GM18858 (cell line): Measurements from ENCODE around the gene KLHL40.

Experiments used
- ATAC-seq: cut with Tn5 transposase; IDR thresholded peaks from one replicate; pipeline ENCODE4 v1.9.1; 2021; ENCODE audit not compliant: unreplicated experiment

KLHL40 gene

GRCh38 chr3:42656680-42657610, 28.4 kb upstream of the KLHL40 start:
- ATAC-seq = no peak

- no peak for ATAC-seq
Observed at GRCh38 chr3:42657675-42658074, 27.7 kb upstream of the KLHL40 start.

DNA sequence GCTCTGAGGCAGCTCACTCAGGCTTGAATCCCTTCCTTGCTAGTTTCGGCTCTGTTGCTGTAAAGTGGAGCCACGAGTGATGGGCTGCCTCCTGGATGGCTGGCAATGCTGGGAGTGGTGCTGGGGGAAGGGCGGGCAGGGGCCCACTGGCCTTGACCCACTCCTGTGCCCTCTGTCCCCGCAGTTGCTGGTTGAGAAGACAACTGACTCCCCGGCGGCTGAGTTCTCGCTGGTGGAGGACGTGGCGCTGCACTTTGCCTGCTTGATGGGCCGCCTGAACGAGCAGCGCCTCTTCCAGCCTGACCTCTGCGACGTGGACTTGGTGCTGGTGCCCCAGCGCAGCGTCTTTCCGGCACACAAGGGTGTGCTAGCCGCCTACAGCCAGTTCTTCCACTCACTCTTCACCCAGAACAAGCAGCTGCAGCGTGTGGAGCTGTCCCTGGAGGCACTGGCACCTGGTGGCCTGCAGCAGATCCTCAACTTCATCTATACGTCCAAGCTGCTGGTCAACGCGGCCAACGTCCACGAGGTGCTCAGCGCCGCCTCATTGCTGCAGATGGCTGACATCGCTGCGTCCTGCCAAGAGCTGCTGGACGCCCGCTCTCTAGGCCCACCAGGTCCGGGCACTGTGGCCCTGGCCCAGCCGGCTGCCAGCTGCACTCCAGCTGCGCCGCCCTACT, 27.1 kb upstream of the KLHL40 start:
- ATAC-seq = no peak

- no peak for ATAC-seq
Observed at GRCh38 chr3:42658771-42659390, 26.5 kb upstream of the KLHL40 start.

DNA sequence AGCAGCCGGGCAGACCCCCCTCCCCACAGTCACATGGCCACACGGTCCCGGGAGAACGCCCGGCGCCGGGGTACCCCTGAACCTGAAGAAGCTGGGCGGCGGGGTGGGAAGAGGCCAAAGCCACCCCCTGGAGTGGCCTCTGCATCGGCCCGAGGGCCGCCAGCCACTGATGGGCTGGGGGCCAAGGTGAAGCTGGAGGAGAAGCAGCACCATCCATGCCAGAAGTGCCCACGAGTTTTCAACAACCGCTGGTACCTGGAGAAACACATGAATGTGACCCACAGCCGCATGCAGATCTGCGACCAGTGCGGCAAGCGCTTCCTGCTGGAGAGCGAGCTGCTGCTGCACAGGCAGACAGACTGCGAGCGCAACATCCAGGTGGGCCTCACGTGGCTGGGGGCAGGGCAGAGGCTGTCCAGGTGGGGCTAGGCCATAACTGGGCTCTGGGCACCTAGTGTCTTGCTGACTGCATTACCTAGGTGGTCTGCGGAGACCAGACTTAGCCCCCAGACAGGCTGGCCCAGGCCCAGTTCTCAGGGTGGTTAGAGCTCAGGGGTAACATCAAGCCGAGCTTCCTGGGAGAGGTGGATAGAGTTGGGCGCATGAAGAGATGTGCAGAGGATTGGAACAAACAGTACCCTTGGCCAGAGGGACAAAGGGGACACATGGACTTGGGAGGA, 25.7 kb upstream of the KLHL40 start:
- ATAC-seq = no peak

GRCh38 chr3:42660131-42660715, 25.1 kb upstream of the KLHL40 start:
- ATAC-seq = no peak

- ATAC-seq = no peak
Observed at GRCh38 chr3:42660898-42661297, 24.4 kb upstream of the KLHL40 start.

DNA sequence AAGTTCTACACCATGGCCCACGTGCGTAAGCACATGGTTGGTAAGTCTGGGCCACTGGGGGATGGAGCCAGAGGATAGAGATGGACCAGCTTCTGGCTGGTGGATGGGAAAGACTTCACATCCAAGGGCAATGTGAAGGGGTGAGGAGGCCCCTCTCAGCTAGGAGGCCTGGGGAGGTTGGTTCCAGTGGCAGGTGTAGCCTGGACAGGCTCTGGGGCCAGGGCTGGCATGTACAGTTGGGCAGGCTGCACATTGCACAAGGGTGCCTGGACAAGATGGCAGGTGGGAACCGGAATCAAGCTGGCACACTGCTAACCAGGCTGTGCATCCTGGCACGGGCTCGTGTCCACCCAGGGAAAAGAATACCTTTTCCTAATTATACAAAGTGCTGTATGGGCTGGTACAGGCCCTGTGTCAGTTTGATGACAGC, 23.7 kb upstream of the KLHL40 start:
- ATAC-seq = no peak

DNA sequence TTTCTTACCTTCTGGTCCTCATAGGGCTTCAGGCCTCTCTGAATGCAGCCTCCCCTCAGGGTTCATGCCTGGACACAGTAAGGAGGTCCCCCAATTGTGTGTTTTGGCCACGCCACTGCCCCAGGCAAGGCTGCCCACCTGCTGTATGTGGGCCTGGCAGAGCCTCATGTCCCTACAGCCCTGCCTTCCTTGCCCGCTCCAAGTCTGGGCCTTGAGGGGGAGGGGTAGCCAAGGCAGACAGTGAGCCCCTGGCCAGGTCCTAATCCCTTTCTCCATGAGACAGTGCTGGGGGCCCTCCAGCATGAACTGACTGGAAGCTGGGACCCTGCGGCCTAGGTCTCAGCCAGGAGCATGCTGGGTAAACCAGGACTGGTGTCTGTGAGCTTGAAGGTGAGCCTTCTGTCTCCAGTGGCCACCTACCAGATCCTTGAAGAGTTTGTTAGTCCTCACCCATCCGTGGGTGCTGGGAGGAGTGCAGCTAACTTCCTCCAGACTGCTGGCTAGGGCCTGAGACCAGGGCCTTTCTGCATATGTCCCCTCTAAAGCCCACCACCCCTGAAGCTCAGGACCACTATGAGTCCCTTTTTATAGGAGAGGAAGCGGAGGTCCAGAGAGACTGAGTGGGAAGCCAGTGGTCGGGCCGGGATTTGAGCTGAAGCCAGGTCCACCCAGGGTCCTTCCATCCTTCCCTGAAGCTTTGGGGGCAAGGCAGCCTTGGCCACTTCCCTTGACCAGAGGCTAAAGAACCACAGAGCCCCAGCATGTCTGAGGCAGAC, 23.1 kb upstream of the KLHL40 start:
- ATAC-seq = no peak

DNA sequence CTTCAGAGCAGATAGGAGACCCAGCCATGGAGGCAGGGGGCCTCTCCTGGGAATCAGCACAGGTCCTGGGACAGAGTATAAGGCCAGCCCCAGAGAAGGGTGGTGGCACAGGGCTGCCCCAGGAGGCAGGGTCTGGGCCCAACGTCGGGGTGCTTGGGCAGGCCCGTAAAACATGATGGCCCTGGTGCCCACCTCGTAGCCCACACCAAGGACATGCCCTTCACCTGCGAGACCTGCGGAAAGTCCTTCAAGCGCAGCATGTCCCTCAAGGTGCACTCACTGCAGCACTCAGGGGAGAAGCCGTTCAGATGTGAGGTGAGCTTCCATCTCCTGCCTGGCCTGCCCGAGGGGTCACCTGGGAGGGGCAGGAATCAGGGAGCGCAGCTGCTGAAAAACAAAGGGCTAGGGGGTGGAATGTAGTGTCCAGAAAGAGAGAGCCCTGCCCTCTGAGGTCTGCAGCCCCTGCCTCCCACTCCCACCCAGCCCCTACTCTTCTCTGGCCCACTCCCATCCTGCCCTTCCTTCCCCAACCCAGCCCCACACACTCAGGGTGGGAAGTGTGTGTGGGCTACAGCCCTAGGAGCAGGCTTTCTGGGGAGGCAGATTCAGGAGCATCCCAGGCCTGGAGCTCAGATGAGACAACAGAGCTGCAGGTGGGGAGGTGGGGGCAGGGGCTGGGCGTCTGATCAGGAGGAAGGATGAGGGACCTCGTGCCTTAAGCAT, 22.4 kb upstream of the KLHL40 start:
- ATAC-seq = no peak

GRCh38 chr3:42663581-42664437, 21.5 kb upstream of the KLHL40 start:
- ATAC-seq = no peak

GRCh38 chr3:42664438-42664803, 20.9 kb upstream of the KLHL40 start:
- no peak for ATAC-seq

DNA sequence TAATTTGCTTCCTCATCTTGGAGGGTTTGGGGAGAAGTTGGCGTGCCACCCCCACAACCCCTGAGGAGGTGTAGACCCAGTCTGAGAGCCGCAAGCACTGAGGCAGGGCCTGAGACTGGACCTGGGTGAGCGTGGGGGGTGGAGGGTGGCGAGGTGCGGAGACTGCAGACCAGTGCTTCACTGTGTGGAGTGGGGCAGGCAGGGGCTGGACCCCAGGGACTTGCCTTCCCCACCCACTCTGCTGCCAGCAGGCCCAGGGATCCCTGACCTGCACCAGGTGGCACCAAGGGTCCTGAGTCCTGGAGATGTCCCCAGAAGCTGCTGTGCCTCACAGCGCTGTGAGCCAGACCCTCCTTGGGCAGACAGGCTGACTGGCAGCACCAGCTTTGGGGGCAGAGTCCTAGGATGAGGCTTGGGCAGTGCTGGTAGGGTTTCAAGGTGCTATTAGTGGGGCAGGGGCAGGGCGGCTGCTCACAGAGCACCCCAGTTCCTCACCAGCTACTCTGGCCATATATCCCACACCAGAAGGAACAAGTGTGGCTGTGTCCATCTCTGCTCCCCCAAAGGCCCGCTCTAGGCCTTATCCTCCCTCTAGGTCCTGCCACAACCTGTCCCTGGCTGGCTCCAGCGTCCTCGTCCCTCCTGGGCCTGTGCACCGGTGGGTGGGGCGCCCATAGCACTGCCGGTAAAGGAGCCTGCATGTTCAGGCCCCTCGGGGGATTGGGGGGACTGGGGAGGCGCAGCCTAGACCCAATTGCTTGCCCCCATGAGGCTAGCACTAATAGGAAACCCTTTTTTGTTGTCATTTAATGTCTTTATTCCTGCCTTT, 20.1 kb upstream of the KLHL40 start:
- ATAC-seq = no peak

GRCh38 chr3:42666022-42666421, 19.3 kb upstream of the KLHL40 start:
- ATAC-seq = no peak

DNA sequence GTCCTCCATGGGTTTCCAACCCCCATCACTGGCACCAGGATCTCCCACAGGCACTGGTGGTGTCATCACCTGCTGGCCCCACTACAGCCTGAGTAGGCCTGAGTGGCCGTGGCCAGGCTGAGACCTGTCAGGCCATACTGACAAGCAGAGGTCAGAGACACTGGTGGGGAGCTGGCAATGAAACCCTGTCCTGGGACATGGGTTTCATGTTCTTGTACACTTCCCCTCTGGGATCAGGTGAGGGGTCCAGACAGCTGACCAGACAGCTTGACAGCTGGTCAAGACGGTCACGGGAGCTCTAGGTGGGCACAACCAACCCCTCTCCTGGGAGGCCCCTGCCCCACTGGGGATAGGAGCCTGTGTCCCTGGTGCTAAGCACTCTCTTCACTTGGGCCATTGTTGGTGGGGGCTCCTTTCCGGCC, 18.7 kb upstream of the KLHL40 start:
- ATAC-seq = no peak

- no peak for ATAC-seq
Observed at GRCh38 chr3:42667096-42667522, 18.2 kb upstream of the KLHL40 start.

DNA sequence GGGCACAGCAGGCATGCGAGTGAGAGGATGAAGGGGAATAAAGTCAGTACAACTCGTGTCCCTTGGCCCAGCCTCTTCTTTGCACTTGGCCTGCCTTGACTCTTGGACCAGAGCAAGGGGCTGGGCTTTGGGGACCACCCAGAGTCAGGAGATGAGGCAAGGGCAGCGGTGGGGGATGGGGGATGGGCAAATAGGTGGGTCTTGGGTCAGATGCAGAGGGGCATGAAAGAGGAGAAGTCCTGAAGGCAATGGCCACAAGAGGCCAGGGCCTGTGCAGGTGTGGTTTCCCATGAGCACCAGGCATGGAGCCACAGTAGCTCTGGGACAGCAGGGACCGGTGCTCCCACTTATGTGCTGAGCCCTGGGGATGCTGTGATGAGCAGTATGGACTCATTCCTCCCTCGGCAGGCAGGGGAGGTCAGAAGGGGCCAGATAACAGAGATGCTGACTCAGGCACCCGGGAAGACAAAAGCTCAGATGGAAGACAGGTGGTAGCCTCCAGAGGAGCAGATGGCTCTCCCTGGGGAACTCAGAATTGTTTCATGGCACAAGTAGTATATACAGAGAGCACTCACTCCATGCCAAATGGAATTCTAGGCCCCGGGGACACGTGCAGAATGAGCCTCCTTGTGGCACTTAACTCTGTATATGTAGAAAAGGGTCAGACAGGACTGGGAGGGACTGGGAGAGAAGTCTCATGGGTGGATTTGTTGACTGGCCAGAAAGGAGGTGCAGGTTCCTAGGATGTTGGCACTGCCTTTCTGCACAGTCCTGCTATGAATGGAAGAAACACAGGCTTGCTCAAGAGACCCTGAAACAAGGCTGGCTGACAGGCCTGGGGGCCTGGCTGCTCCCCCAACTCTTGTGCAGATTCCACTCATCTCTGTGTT, 17.6 kb upstream of the KLHL40 start:
- no peak for ATAC-seq
